Activated naive CD4-positive, alpha-beta T cell treated with anti-CD3 and anti-CD28 coated beads, Interleukin-2, amount 10 ng/mL, durations not matched to agents 7 days and 5 days (primary cell): ENCODE measurements around the gene EXOC3.
"Not testable (repeated sequence)": the region's sequence is repeated elsewhere in the genome, so short reads cannot be mapped to it uniquely, and the experiment has no call there.

Source experiments
- CTCF ChIA-PET: fragments of 350-600 bp; sonication (Branson Sonifier 250); formaldehyde crosslinking; loops from one replicate; lab custom pipeline; 2021; ENCODE audit warnings: antibody characterized with exemption; lab: Charles Lee
- DNase-seq: peaks from one replicate; pipeline ENCODE4 v3.0.0-alpha.2; 2020
- H3K27ac Mint-ChIP-seq: one replicate; pipeline ENCODE4 v1.8.0; 2021; ENCODE audit warnings: mild to moderate bottlenecking, moderate library complexity, mixed read lengths
- H3K27me3 Mint-ChIP-seq: one replicate; pipeline ENCODE4 v1.8.0; 2021; ENCODE audit warnings: mild to moderate bottlenecking, mixed read lengths
- H3K36me3 Mint-ChIP-seq: one replicate; pipeline ENCODE4 v1.8.0; 2021; ENCODE audit warnings: mixed read lengths
- H3K4me1 Mint-ChIP-seq: one replicate; pipeline ENCODE4 v1.8.0; 2021; ENCODE audit warnings: mixed read lengths
- H3K4me3 Mint-ChIP-seq: one replicate; pipeline ENCODE4 v1.8.0; 2021; ENCODE audit warnings: mild to moderate bottlenecking, moderate library complexity, mixed read lengths
- H3K9me3 Mint-ChIP-seq: one replicate; pipeline ENCODE4 v1.8.0; 2021; ENCODE audit warnings: mixed read lengths

Gene EXOC3

DNA sequence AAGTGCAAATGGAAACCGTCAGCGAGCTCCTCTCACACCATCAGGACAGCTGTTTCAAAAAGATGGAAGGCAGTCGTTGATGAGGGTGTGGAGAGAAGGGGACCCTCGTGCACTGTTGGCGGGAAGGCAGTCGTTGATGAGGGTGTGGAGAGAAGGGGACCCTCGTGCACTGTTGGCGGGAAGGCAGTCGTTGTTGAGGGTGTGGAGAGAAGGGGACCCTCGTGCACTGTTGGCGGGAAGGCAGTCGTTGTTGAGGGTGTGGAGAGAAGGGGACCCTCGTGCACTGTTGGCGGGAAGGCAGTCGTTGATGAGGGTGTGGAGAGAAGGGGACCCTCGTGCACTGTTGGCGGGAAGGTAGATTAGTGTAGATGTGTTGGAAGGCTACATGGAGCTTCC is 40.8 kb upstream of the EXOC3 start:
- Mint-ChIP-seq H3K36me3 (peaks cover 14% of the 10 kb centered on the region), H3K27me3 (peaks cover 35% of the 10 kb centered on the region), H3K4me1 (peaks cover 51% of the 10 kb centered on the region)
- CTCF ChIA-PET, H3K27ac Mint-ChIP-seq, DNase-seq, H3K4me3 Mint-ChIP-seq, H3K9me3 Mint-ChIP-seq: not testable (repeated sequence)

DNA sequence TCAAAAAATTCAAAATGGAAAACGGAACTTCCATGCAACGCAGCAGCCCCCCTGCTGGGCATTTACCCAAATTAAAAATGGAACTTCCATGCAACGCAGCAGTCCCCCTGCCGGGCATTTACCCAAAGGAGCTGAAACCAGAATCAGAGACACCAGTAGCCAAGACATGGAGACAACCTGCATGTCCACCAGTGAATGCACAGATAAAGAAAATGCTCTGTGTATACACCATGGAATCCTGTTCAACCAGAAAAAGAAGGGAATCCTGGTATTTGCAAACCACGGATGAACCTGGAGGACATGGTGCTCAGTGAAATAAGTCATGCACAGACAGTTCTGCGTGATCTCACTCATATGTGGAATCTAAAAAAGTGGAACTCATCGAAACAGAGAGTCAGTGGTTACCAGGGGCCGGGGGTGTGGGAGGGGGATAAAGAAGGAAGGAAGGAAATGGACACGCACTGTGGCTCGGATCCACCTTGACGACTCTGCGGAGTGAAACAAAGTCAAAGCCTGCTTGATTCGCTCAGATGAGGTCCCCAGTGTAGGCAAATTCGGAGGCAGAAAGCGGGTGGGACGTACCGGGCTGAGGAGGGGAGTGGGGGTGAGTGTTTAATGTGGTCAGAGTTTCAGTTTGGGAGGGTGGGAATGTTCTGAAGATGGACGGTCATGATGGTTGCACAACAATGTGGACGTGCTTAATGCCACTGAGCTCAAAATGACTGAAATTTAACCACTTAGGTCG is 40.2 kb upstream of the EXOC3 start:
- H3K4me1 Mint-ChIP-seq: peaks cover 53% of the 10 kb centered on the region
- peaks cover 35% of the 10 kb centered on the region for H3K27me3 Mint-ChIP-seq
- CTCF ChIA-PET: interaction anchor here (1.4 kb wide), 1 partner anchor 11 kb away, joined by 3 read pairs; no protein-coding TSS in a partner anchor
- H3K9me3 Mint-ChIP-seq: no peaks in the 10 kb centered on the region
- H3K4me3 Mint-ChIP-seq: no peak overlapping the region
- H3K27ac Mint-ChIP-seq: no peak overlapping the region
- DNase-seq: no peak
- H3K36me3 Mint-ChIP-seq: peaks cover 15% of the 10 kb centered on the region

GRCh38 chr5:403995-404394 is 39.0 kb upstream of the EXOC3 start:
- peaks cover 12% of the 10 kb centered on the region for H3K36me3 Mint-ChIP-seq

GRCh38 chr5:404666-405241 is 38.2 kb upstream of the EXOC3 start:
- H3K9me3 Mint-ChIP-seq: no peaks in the 10 kb centered on the region
- H3K27ac Mint-ChIP-seq: no peak overlapping the region
- H3K4me3 Mint-ChIP-seq: no peak overlapping the region
- CTCF ChIA-PET: no interaction called here
- peaks cover 30% of the 10 kb centered on the region for H3K27me3 Mint-ChIP-seq
- peaks cover 12% of the 10 kb centered on the region for H3K36me3 Mint-ChIP-seq
- no peak for DNase-seq
- peaks cover 38% of the 10 kb centered on the region for H3K4me1 Mint-ChIP-seq

More at GRCh38 chr5:403995-404394, 39.0 kb upstream of the EXOC3 start:
- no peaks in the 10 kb centered on the region for H3K9me3 Mint-ChIP-seq
- CTCF ChIA-PET: interaction anchor here (1.4 kb wide), 1 partner anchor 9 kb away, joined by 3 read pairs; no protein-coding TSS in a partner anchor
- peaks cover 32% of the 10 kb centered on the region for H3K27me3 Mint-ChIP-seq
- no peak overlapping the region for H3K4me3 Mint-ChIP-seq
- H3K4me1 Mint-ChIP-seq: peaks cover 46% of the 10 kb centered on the region
- no peak for DNase-seq
- H3K27ac Mint-ChIP-seq: no peak overlapping the region

DNA sequence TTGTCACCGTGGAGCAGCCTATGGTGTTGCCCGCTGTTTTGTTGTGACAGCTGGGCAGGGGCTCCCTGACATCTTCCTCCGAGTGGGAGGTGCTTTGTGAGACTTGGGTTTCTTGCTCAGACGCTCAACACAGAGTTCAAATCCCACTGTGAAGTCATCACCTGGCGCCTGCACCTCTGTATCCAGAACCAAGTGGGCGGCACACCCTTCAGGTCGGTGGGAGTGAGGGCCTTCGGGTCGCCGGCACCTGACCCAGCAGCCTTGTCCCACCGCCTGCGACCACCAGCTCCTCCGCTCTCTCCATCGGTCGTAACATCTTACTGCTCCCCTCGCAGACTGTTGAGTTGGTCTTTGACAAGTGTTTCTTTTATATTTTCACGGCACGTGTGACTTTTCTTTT is 37.6 kb upstream of the EXOC3 start:
- Mint-ChIP-seq H3K4me3 (no peak overlapping the region), H3K4me1 (peaks cover 32% of the 10 kb centered on the region), H3K27me3 (peaks cover 25% of the 10 kb centered on the region), H3K36me3 (peaks cover 11% of the 10 kb centered on the region), H3K9me3 (no peaks in the 10 kb centered on the region), H3K27ac (no peak overlapping the region)
- CTCF ChIA-PET: no interaction called here
- DNase-seq: no peak

DNA sequence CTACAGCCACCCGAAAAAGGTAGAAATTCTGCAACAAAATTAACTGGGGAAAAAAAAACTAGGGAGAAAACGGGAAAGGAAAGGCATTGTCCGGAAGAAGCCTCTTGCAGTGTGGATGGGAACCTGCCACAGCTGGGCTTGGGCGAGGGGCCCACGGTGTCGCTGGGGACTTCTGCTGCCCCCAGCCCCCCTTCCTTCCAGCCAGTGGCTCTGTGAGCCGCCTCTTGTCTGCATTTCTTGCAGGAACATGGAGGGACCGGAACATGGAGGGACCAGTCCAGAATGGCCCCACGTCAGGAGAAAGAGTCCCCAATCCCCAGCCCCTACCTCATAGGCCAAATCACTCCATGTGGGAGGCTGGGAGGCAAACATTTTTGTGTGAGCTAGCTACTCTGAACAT is 36.9 kb upstream of the EXOC3 start:
- Mint-ChIP-seq H3K9me3 (no peaks in the 10 kb centered on the region), H3K27ac (no peak overlapping the region)

GRCh38 chr5:407051-407450 is 35.9 kb upstream of the EXOC3 start:
- CTCF ChIA-PET: interaction anchor here (0.7 to 1.1 kb wide), 2 partner anchors 9 to 40 kb away, joined by 3 read pairs; no protein-coding TSS in a partner anchor
- Mint-ChIP-seq H3K27ac (no peak overlapping the region), H3K9me3 (no peaks in the 10 kb centered on the region), H3K27me3 (peaks cover 14% of the 10 kb centered on the region), H3K4me3 (no peak overlapping the region), H3K4me1 (peaks cover 26% of the 10 kb centered on the region), H3K36me3 (peaks cover 4% of the 10 kb centered on the region)
- DNase-seq: no peak

More for the DNA sequence above, 36.9 kb upstream of the EXOC3 start:
- Mint-ChIP-seq H3K27me3 (peaks cover 24% of the 10 kb centered on the region), H3K36me3 (peaks cover 8% of the 10 kb centered on the region), H3K4me3 (no peak overlapping the region), H3K4me1 (peaks cover 29% of the 10 kb centered on the region)
- no peak for DNase-seq
- CTCF ChIA-PET: interaction anchor here (1.1 kb wide), 1 partner anchor 41 kb away, joined by 3 read pairs; no protein-coding TSS in a partner anchor

DNA sequence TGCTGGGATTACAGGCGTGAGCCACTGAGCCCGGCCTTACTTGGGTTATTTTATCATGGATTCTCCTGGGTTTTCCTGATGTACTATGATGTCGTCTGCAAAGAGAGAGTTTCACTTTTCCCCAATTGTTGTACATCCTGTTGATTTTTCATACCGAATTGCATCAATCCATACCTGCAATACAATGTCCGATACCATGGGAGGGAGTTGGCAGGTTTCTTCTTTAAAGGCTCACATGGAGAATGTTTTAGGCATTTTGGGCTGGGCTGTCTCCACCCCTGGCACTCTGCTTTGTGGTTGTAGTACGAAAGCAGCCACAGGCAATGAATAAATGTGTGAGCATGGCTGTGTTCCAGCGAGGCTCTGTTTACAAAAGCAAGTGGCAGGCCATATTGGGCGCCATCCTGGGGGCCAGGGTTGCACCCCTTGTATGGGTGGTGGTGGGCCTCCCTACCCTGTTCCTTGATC is 35.1 kb upstream of the EXOC3 start:
- Mint-ChIP-seq H3K27ac (no peak overlapping the region), H3K9me3 (no peaks in the 10 kb centered on the region), H3K4me1 (peaks cover 20% of the 10 kb centered on the region), H3K27me3 (peaks cover 12% of the 10 kb centered on the region), H3K36me3 (peaks cover 3% of the 10 kb centered on the region), H3K4me3 (no peak overlapping the region)
- no peak for DNase-seq
- CTCF ChIA-PET: interaction anchor here (1.3 kb wide), 1 partner anchor 18 kb away, joined by 4 read pairs; no protein-coding TSS in a partner anchor

GRCh38 chr5:410911-411517 is 32.0 kb upstream of the EXOC3 start:
- Mint-ChIP-seq H3K27ac (no peak overlapping the region), H3K4me3 (no peak overlapping the region), H3K27me3 (peaks cover 5% of the 10 kb centered on the region), H3K36me3 (peaks cover 3% of the 10 kb centered on the region), H3K9me3 (no peaks in the 10 kb centered on the region), H3K4me1 (peaks cover 17% of the 10 kb centered on the region)
- no peak for DNase-seq
- CTCF ChIA-PET: interaction anchor here (0.8 kb wide), 1 partner anchor 15 kb away, joined by 5 read pairs; no protein-coding TSS in a partner anchor

DNA sequence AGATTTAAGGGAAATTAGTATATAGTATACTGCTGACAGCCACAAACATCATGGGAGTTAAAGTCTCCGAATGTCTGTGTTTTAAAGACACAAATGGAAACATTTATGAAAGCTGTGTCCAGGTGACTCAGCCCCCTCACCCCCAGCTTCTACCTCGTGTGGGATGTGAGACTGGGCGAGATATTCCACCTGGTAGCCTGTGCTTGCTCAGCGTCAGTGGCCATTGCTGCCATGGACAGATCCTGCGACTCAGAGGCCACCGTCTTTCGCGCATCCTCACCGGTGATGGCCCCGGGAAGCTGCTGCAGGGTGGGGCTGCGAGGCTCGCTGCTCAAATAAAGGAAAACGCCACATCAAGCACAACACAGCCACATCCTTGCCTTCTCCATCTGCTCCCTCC is 31.2 kb upstream of the EXOC3 start:
- DNase-seq: no peak
- Mint-ChIP-seq H3K4me3 (no peak overlapping the region), H3K36me3 (peaks cover 3% of the 10 kb centered on the region), H3K9me3 (no peaks in the 10 kb centered on the region), H3K27me3 (peaks cover 5% of the 10 kb centered on the region), H3K4me1 (peaks cover 17% of the 10 kb centered on the region), H3K27ac (no peak overlapping the region)
- CTCF ChIA-PET: interaction anchor here (0.8 kb wide), 1 partner anchor 14 kb away, joined by 5 read pairs; no protein-coding TSS in a partner anchor

- H3K4me3 Mint-ChIP-seq, H3K36me3 Mint-ChIP-seq, H3K9me3 Mint-ChIP-seq, H3K27ac Mint-ChIP-seq, DNase-seq, H3K27me3 Mint-ChIP-seq: not testable (repeated sequence)
- CTCF ChIA-PET: interaction anchor here (1.1 kb wide), 1 partner anchor 8 kb away, joined by 3 read pairs; no protein-coding TSS in a partner anchor
- H3K4me1 Mint-ChIP-seq: peaks cover 11% of the 10 kb centered on the region
Measured at GRCh38 chr5:414991-415927, 27.7 kb upstream of the EXOC3 start.

GRCh38 chr5:415928-416635 is 26.9 kb upstream of the EXOC3 start:
- DNase-seq: no peak
- Mint-ChIP-seq H3K9me3 (no peaks in the 10 kb centered on the region), H3K4me3 (no peak overlapping the region), H3K27me3 (no peaks in the 10 kb centered on the region), H3K27ac (no peak overlapping the region), H3K36me3 (peaks cover 1% of the 10 kb centered on the region), H3K4me1 (peaks cover 10% of the 10 kb centered on the region)
- CTCF ChIA-PET: interaction anchor here (1.1 kb wide), 1 partner anchor 9 kb away, joined by 3 read pairs; no protein-coding TSS in a partner anchor

DNA sequence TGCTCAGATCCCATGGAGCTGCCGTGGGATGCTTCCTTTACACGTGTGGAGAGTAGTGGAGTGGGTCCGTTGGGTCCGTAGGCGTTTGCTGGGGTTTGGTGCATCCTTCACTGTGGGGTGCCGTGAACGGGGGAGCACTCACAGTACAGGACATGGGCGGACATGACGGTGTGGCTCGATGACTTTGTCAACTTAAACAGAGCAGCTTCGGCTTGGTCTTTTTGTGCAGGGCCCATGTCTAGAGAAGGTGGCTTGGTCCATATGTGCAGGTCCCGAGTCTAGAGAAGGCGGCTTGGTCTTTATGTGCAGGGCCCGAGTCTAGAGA is 26.4 kb upstream of the EXOC3 start:
- H3K4me1 Mint-ChIP-seq: peaks cover 8% of the 10 kb centered on the region
- no peak overlapping the region for H3K27ac Mint-ChIP-seq
- no peaks in the 10 kb centered on the region for H3K27me3 Mint-ChIP-seq
- H3K36me3 Mint-ChIP-seq: peaks cover 1% of the 10 kb centered on the region
- CTCF ChIA-PET: interaction anchor here (1.1 kb wide), 1 partner anchor 10 kb away, joined by 3 read pairs; no protein-coding TSS in a partner anchor
- H3K9me3 Mint-ChIP-seq: no peaks in the 10 kb centered on the region
- no peak overlapping the region for H3K4me3 Mint-ChIP-seq
- DNase-seq: no peak
